CD4-positive, alpha-beta T cell treated with Interleukin-4 for 1 hour (primary cell): ENCODE measurements around the gene CASTOR2.
"Not testable (repeated sequence)": the region's sequence is repeated elsewhere in the genome, so short reads cannot be mapped to it uniquely, and the experiment has no call there.

ENCODE experiments used
- DNase-seq, 2 donors: peaks; one replicate each; pipeline ENCODE4 v3.0.0-alpha.2; 2020 to 2022

CASTOR2 gene

GRCh38 chr7:75055830-75056772 is 91.6 kb downstream of the CASTOR2 start:
- no peak for DNase-seq

GRCh38 chr7:75058406-75058805 is 93.9 kb downstream of the CASTOR2 start:
- DNase-seq: no peak

GRCh38 chr7:75064291-75064690 is 99.8 kb downstream of the CASTOR2 start:
- DNase-seq: no peak

GRCh38 chr7:75064801-75065200 is 100.3 kb downstream of the CASTOR2 start:
- no peak for DNase-seq

GRCh38 chr7:75066521-75066920 is 102.0 kb downstream of the CASTOR2 start:
- DNase-seq: no peak

GRCh38 chr7:75072981-75073283 is 108.4 kb downstream of the CASTOR2 start:
- peak in 1 of 2 donors; percentile 11 for DNase-seq

GRCh38 chr7:75074262-75074641 is 109.7 kb downstream of the CASTOR2 start:
- not testable (repeated sequence) for DNase-seq
